ENCODE measurements around the gene DPY30. TPM values are rescaled to one million over a fixed set of nuclear protein-coding genes. Genes with fewer than 3 reads are reported as not detected.

Gene DPY30
- total and polyA plus RNA-seq, 2 donors (not counting 1 experiment from before 2014, with no cell fraction given): 43.4 to 56.8 TPM

- Histone ChIP-seq H3K4me2 (replicated peaks; ENCODE audit: low read depth, low read length, poor library complexity, severe bottlenecking) (peak overlapping the region; percentile 1), H3K27me3 (replicated peaks in 1 of 4; ENCODE audit: control extremely low read depth in 1 of 4, control insufficient read depth in 3 of 4, insufficient read depth in 4 of 4, low read length in 3 of 4) (no peaks in the 10 kb centered on the region), H3K36me3 (replicated peaks in 1 of 2; ENCODE audit: control extremely low read depth in 1 of 2, control insufficient read depth in 1 of 2, extremely low read depth in 1 of 2, insufficient read depth in 2 of 2, low read length in 1 of 2) (no peaks in the 10 kb centered on the region), H3K4me1 (ENCODE audit: control insufficient read depth in 2 of 2, insufficient read depth in 2 of 2, low read length in 2 of 2) (peaks cover 30 to 31% of the 10 kb centered on the region in 2 donors), H3K9me3 (ENCODE audit: control extremely low read depth in 1 of 3, control insufficient read depth in 2 of 3, insufficient read depth in 1 of 3, low read length in 2 of 3) (no peaks in the 10 kb centered on the region), H3K27ac (ENCODE audit: low read length in 2 of 2) (no peak overlapping the region), H3K9ac (ENCODE audit: low read length) (no peak overlapping the region), H2AFZ (ENCODE audit: insufficient read depth, low read depth, low read length, poor library complexity, severe bottlenecking) (no peak overlapping the region), H3K79me2 (ENCODE audit: control insufficient read depth, insufficient read depth, low read length) (peaks cover 97% of the 10 kb centered on the region), H4K20me1 (ENCODE audit: control insufficient read depth, insufficient read depth, low read length, poor library complexity, severe bottlenecking) (peaks cover 47% of the 10 kb centered on the region), H3K4me3 (ENCODE audit: control extremely low read depth in 1 of 5, extremely low read depth in 1 of 5, insufficient read depth in 1 of 5, low read depth in 2 of 5, low read length in 4 of 5) (no peak overlapping the region)
- DNase-seq (no peak), ATAC-seq (ENCODE audit: low read depth) (no peak)
- Mint-ChIP-seq H3K27me3 (no peaks in the 10 kb centered on the region), H3K4me1 (peaks cover 52% of the 10 kb centered on the region), H3K9me3 (ENCODE audit: insufficient read depth) (no peaks in the 10 kb centered on the region), H3K27ac (peak overlapping the region; percentile 5), H3K4me3 (no peak overlapping the region)
- WGBS (ENCODE audit: insufficient coverage): 90% methylated on average over 3 of the region's 4 CpGs
- ChIA-PET CTCF (no interaction called here), POLR2A (interaction anchor here (0.6 to 0.9 kb wide), 2 partner anchors 9 to 10 kb away, joined by 4 read pairs; no protein-coding TSS in a partner anchor)
- TF ChIP-seq, protein P1, sequence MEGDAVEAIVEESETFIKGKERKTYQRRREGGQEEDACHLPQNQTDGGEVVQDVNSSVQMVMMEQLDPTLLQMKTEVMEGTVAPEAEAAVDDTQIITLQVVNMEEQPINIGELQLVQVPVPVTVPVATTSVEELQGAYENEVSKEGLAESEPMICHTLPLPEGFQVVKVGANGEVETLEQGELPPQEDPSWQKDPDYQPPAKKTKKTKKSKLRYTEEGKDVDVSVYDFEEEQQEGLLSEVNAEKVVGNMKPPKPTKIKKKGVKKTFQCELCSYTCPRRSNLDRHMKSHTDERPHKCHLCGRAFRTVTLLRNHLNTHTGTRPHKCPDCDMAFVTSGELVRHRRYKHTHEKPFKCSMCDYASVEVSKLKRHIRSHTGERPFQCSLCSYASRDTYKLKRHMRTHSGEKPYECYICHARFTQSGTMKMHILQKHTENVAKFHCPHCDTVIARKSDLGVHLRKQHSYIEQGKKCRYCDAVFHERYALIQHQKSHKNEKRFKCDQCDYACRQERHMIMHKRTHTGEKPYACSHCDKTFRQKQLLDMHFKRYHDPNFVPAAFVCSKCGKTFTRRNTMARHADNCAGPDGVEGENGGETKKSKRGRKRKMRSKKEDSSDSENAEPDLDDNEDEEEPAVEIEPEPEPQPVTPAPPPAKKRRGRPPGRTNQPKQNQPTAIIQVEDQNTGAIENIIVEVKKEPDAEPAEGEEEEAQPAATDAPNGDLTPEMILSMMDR (IDR thresholded peaks at IDR 0.05): no peak
- no peak for TF ChIP-seq EZH2 (IDR thresholded peaks at IDR 0.05; ENCODE audit: borderline replicate concordance, insufficient read depth, low read depth, low read length, poor library complexity, severe bottlenecking)
- intact Hi-C loops (cut with micrococcal nuclease): no loop called here
Observed at GRCh38 chr2:31998731-31999383, 40.7 kb downstream of the DPY30 start.

DNA sequence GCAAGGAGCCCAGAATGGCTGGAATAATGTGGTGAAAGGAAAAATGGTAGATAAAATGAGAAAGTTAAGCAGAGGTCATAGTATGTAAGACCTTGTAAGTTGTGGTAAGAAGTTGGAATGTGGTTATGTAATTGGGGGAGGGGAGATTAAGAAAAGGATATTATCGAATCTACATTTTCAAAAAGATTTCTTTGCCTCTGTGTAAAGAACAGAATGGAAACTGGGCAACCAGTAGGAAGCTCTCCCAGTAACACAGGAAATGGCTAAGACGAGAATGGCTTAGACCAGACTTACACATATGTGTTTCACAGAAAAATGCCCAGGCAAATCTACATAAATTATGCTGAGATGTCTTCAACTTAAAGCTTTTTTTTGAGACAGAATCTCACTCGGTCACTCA lies 42.0 kb downstream of the DPY30 start:
- peak overlapping the region; percentile 9 for H3K4me3 Mint-ChIP-seq
- no peak overlapping the region for H3K27ac Mint-ChIP-seq

More for the DNA sequence above, 42.0 kb downstream of the DPY30 start:
- TF ChIP-seq, protein P1 (IDR thresholded peaks at IDR 0.05): no peak
- no peak for TF ChIP-seq EZH2 (IDR thresholded peaks at IDR 0.05; ENCODE audit: borderline replicate concordance, insufficient read depth, low read depth, low read length, poor library complexity, severe bottlenecking)
- H3K9me3 Mint-ChIP-seq (ENCODE audit: insufficient read depth): no peaks in the 10 kb centered on the region
- ATAC-seq (ENCODE audit: low read depth): no peak
- Histone ChIP-seq H3K4me3 (ENCODE audit: control extremely low read depth in 1 of 5, extremely low read depth in 1 of 5, insufficient read depth in 1 of 5, low read depth in 2 of 5, low read length in 4 of 5) (no peak overlapping the region), H4K20me1 (ENCODE audit: control insufficient read depth, insufficient read depth, low read length, poor library complexity, severe bottlenecking) (peaks cover 42% of the 10 kb centered on the region), H3K27ac (ENCODE audit: low read length in 2 of 2) (no peak overlapping the region), H3K27me3 (replicated peaks in 1 of 4; ENCODE audit: control extremely low read depth in 1 of 4, control insufficient read depth in 3 of 4, insufficient read depth in 4 of 4, low read length in 3 of 4) (no peaks in the 10 kb centered on the region), H3K4me2 (replicated peaks; ENCODE audit: low read depth, low read length, poor library complexity, severe bottlenecking) (peak overlapping the region; percentile 4), H3K9ac (ENCODE audit: low read length) (no peak overlapping the region), H3K9me3 (ENCODE audit: control extremely low read depth in 1 of 3, control insufficient read depth in 2 of 3, insufficient read depth in 1 of 3, low read length in 2 of 3) (no peaks in the 10 kb centered on the region), H3K79me2 (ENCODE audit: control insufficient read depth, insufficient read depth, low read length) (peaks cover 97% of the 10 kb centered on the region), H2AFZ (ENCODE audit: insufficient read depth, low read depth, low read length, poor library complexity, severe bottlenecking) (no peak overlapping the region), H3K36me3 (replicated peaks in 1 of 2; ENCODE audit: control extremely low read depth in 1 of 2, control insufficient read depth in 1 of 2, extremely low read depth in 1 of 2, insufficient read depth in 2 of 2, low read length in 1 of 2) (no peaks in the 10 kb centered on the region), H3K4me1 (ENCODE audit: control insufficient read depth in 2 of 2, insufficient read depth in 2 of 2, low read length in 2 of 2) (peaks cover 30 to 36% of the 10 kb centered on the region in 2 donors)
- ChIA-PET POLR2A (no interaction called here), CTCF (interaction anchor here (1.1 kb wide), 1 partner anchor 11 kb away, joined by 3 read pairs; no protein-coding TSS in a partner anchor)
- 67% methylated on average over 3 of the region's 3 CpGs for WGBS (ENCODE audit: insufficient coverage)
- intact Hi-C loops (cut with micrococcal nuclease): no loop called here
- H3K27me3 Mint-ChIP-seq: no peaks in the 10 kb centered on the region
- peaks cover 58% of the 10 kb centered on the region for H3K4me1 Mint-ChIP-seq
- DNase-seq: no peak
